GM12878 (cell line): ENCODE results near the gene STK16. TPM values are rescaled to one million over a fixed set of nuclear protein-coding genes. Genes with fewer than 3 reads are reported as not detected.

Source experiments
- ATAC-seq: fragments of 200-7000 bp; cut with Tn5 transposase; 3 replicates; pipeline ENCODE4 v1.9.1; 2020; ENCODE audit warnings: mild to moderate bottlenecking, moderate library complexity
- BruUV-seq: library from RNA; stranded (reverse); fragments of 400-500 nt; replicated peaks from 2 replicates; lab custom pipeline; 2021; lab: Mats Ljungman, UMichigan
- CTCF ChIA-PET: fragments of 300-600 bp; sonication (Branson Sonifier 250); formaldehyde crosslinking; extraction: SDS; loops from one replicate; lab custom pipeline; 2021; ENCODE audit warnings: inconsistent platforms; lab: Yijun Ruan, JAX
- POLR2A ChIA-PET: fragments of 350-600 bp; formaldehyde crosslinking; extraction: SDS; loops from one replicate; lab custom pipeline; 2021; ENCODE audit warnings: inconsistent platforms; lab: Charles Lee
- RAD21 ChIA-PET: fragments of 300-600 bp; sonication (Branson Sonifier 250); formaldehyde crosslinking; loops from one replicate; lab custom pipeline; 2023; ENCODE audit warnings: antibody characterized with exemption; ENCODE audit not compliant: unreplicated experiment; lab: Charles Lee
- SMC1A ChIA-PET: fragments of 300-600 bp; sonication (Branson Sonifier 250); formaldehyde crosslinking; loops from one replicate; lab custom pipeline; 2023; ENCODE audit not compliant: unreplicated experiment, uncharacterized antibody; lab: Charles Lee
- DNase-seq: peaks from one replicate; pipeline ENCODE4 v3.0.0-alpha.2; 2011; ENCODE audit warnings: low read depth, low spot score
- FAIRE-seq: peaks from 3 replicates; lab custom pipeline; 2011; peaks lifted over from hg19 to GRCh38; lab: Jason Lieb, UNC
- H2AFZ ChIP-seq: 2 replicates; pipeline ENCODE4 v1.6.0; 2011; ENCODE audit warnings: low read depth, low read length, control low read depth; ENCODE audit not compliant: control insufficient read depth
- H3K27ac ChIP-seq: 2 replicates; pipeline ENCODE4 v1.5.1; 2011; ENCODE audit warnings: control low read depth; ENCODE audit not compliant: control insufficient read depth, insufficient read depth
- H3K27me3 ChIP-seq, 2 experiments: replicated peaks in 1 of 2; 2 replicates each; pipeline versions ENCODE4 v1.6.0 to v1.6.1; 2011; ENCODE audit warnings: low read length in 1 of 2; ENCODE audit not compliant: control insufficient read depth in 2 of 2, insufficient read depth in 2 of 2
- H3K36me3 ChIP-seq, 2 experiments: 2 replicates each; pipeline ENCODE4 v1.5.1; 2011; ENCODE audit warnings: low read length in 1 of 2; ENCODE audit not compliant: control insufficient read depth in 2 of 2, insufficient read depth in 2 of 2
- H3K4me1 ChIP-seq: 2 replicates; pipeline ENCODE4 v1.6.1; 2011; ENCODE audit warnings: mild to moderate bottlenecking, low read length, moderate library complexity, mixed read lengths; ENCODE audit not compliant: control insufficient read depth, insufficient read depth
- H3K4me2 ChIP-seq: 2 replicates; pipeline ENCODE4 v1.6.0; 2011; ENCODE audit warnings: control low read depth; ENCODE audit not compliant: control insufficient read depth, insufficient read depth
- H3K4me3 ChIP-seq: fragments of 200-600 bp; sonication (generic); 2 replicates; pipeline ENCODE4 v1.5.1; 2016
- H3K79me2 ChIP-seq: 2 replicates; pipeline ENCODE4 v1.6.0; 2011; ENCODE audit warnings: low read length; ENCODE audit not compliant: control insufficient read depth, insufficient read depth
- H3K9ac ChIP-seq: 2 replicates; pipeline ENCODE4 v1.8.0; 2011; ENCODE audit warnings: low read length, control low read depth, mixed read lengths; ENCODE audit not compliant: control insufficient read depth, insufficient read depth
- H3K9me3 ChIP-seq: replicated peaks from 3 replicates; pipeline ENCODE4 v1.5.1; 2011; ENCODE audit warnings: mild to moderate bottlenecking, low read length; ENCODE audit not compliant: control insufficient read depth, insufficient read depth
- H4K20me1 ChIP-seq: 2 replicates; pipeline ENCODE4 v1.6.0; 2011; ENCODE audit not compliant: control insufficient read depth, insufficient read depth
- ATF7 ChIP-seq: fragments of 450-650 bp; IDR thresholded peaks from 2 replicates; pipeline ENCODE4 v1.6.1; 2016; ENCODE audit warnings: low read depth, mild to moderate bottlenecking
- NR2C2 ChIP-seq: IDR thresholded peaks from 2 replicates; pipeline ENCODE4 v1.6.1; 2011; ENCODE audit warnings: borderline replicate concordance, low read depth; ENCODE audit not compliant: control insufficient read depth, insufficient read length
- NRF1 ChIP-seq: conservative IDR thresholded peaks from 2 replicates; pipeline ENCODE4 v1.6.1; 2011; ENCODE audit warnings: mild to moderate bottlenecking, low read depth, low read length, improper control_type of control experiment
- PAX5 ChIP-seq: IDR thresholded peaks from 2 replicates; pipeline ENCODE4 v1.6.1; 2011; ENCODE audit warnings: low read depth, low read length, borderline replicate concordance
- RFX5 ChIP-seq: IDR thresholded peaks from 2 replicates; pipeline ENCODE4 v1.6.1; 2011; ENCODE audit warnings: low read depth, low read length, improper control_type of control experiment
- WGBS: methylation state at CpG from one replicate; pipeline ENCODE4 v1.1.6; 2016; ENCODE audit warnings: low lambda C conversion rate; ENCODE audit not compliant: insufficient replicate concordance, insufficient coverage; ENCODE audit errors: missing lambda C conversion rate; 5-methylcytosine and 5-hydroxymethylcytosine counted together
- in situ Hi-C: fragments of 300-500 bp; cut with MboI; formaldehyde crosslinking; loops from 9 replicates; pipeline ENCODE4 v1.14.3; 2018; ENCODE audit warnings: mixed read lengths
- intact Hi-C: fragments of 100-400 bp; cut with micrococcal nuclease; formaldehyde crosslinking; loops from one replicate; pipeline ENCODE4 v1.14.2; 2022; ENCODE audit not compliant: unreplicated experiment
- polyA plus RNA-seq, 11 experiments: library from polyadenylated mRNA; depleted of rRNA in 4 of 11; unstranded in 6 of 11; stranded (reverse) in 5 of 11; fragments of >200 nt; fragmentation: Nextera tagmentation in 4 of 11; fragmentation: Illumina TruSeq in 1 of 11; extraction: Ambion mirVana in 4 of 11; extraction: Trizol in 1 of 11; gene quantifications; 1 replicate in 1 of 11; 2 replicates in 10 of 11; pipeline versions ENCODE4 v1.2.1 to v1.2.3, GENCODE V29; 2011 to 2016; ENCODE audit warnings: inconsistent platforms in 2 of 11, missing spikeins in 2 of 11, low read depth in 1 of 11
- total RNA-seq, 4 experiments: library from RNA; depleted of rRNA in 3 of 4; stranded (reverse); fragments of >200 nt in 3 of 4; fragmentation: Illumina TruSeq in 1 of 4; extraction: Trizol in 1 of 4; gene quantifications; 2 replicates each; pipeline versions ENCODE4 v1.2.1 to v1.2.3, GENCODE V29; 2013 to 2021

The STK16 gene
- total and polyA plus RNA-seq, 10 of the 15 experiments (the other 5 are each of a cell fraction or from before 2014, with no cell fraction given) = 4.3 to 50.1 (median 17.9) TPM

DNA sequence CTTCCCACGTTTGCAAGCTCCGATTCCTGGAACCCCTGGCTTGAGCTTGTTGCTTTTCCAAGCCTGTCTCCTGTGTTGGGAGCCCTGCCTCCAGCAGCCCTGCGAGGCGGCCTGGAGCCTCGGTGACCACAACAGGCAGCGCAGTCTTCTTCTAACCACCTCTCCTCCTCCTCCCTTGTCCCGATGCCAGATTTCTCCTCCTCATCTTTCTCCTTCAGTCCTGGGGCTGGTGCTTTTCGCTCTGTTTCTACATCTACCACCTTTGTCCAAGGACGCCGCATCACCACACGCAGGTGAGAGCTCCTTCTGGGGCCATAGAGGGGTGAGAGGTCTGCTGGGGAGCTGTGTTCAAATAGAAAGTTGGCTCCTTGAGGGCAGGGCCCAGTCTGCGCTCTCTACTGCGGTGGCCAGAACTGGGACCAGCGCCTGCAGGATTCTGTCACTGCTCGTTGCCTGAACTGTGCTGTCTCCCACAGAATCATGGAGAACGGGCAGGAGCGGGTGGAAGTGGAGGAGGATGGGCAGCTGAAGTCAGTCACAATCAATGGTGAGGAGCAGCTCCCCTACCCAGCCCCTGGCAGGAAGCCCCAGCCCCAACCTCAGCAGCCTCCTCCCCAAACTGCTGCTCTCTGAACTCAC lies 37.8 kb downstream of the STK16 start (continued):
- TF ChIP-seq RFX5 = no peak
- TF ChIP-seq NRF1 = no peak
- TF ChIP-seq, all 136 proteins: peak for 0

DNA sequence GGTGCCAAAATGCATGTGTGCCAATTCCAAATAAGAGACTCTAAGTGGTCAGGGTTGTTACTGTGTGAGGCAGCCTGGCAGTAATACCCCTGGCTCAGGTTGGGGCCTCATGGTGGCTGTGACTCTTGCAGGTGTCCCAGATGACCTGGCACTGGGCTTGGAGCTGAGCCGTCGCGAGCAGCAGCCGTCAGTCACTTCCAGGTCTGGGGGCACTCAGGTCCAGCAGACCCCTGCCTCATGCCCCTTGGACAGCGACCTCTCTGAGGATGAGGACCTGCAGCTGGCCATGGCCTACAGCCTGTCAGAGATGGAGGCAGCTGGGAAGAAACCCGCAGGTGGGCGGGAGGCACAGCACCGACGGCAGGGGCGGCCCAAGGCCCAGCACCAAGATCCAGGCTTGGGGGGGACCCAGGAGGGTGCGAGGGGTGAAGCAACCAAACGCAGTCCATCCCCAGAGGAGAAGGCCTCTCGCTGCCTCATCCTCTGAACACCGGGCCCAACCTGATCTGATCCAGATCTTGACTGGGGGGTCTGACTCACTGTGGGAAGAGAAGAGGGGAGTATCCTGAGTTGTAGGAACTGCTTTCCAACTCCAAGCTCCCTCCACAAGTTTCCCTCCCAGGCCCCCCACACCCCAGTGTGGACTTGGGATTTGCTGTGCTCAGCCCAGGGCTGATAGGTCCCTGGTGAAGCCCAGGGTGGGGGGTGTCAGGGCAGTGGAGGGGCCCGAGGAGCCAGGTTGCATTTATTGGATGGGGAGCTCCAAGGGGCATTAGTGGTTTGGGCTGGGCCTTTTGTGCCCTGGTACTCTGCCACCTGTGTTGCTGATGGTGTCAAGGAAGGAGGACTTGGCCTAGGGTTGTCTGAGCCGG lies 39.5 kb downstream of the STK16 start:
- FAIRE-seq (no peak), DNase-seq (no peak), ATAC-seq (no peak)
- Histone ChIP-seq H3K4me2 (no peak overlapping the region), H3K4me3 (no peak overlapping the region), H4K20me1 (no peaks in the 10 kb centered on the region), H2AFZ (no peak overlapping the region), H3K79me2 (peaks cover 4% of the 10 kb centered on the region), H3K36me3 (no peaks in the 10 kb centered on the region; a peak in 1 of 4 replicates), H3K9me3 (no peaks in the 10 kb centered on the region), H3K27me3 (no peaks in the 10 kb centered on the region), H3K4me1 (peaks cover 10% of the 10 kb centered on the region), H3K27ac (no peak overlapping the region), H3K9ac (no peak overlapping the region)
- 97% methylated on average over 14 of the region's 16 CpGs for WGBS
- CTCF ChIA-PET = interaction anchor here (1.0 to 13.5 kb wide), 4 partner anchors 9 to 406 kb away, joined by 3 to 257 read pairs (median 4); no protein-coding TSS in a partner anchor
- in situ Hi-C loops = no loop called here
- TF ChIP-seq ATF7 = no peak
- no peak for TF ChIP-seq NR2C2
- no peak for TF ChIP-seq PAX5
- BruUV-seq = no TSS peak
- RAD21 ChIA-PET = no interaction called here
- POLR2A ChIA-PET = interaction anchor here (1.0 kb wide), 1 partner anchor 10 kb away, joined by 3 read pairs; no protein-coding TSS in a partner anchor
- SMC1A ChIA-PET = interaction anchor here (8.8 kb wide), 1 partner anchor 8 kb away, joined by 96 read pairs; no protein-coding TSS in a partner anchor
- intact Hi-C loops = no loop called here
